KMS-11 (cell line): ENCODE measurements around the gene FFAR3.

Experiments
- H2AFZ ChIP-seq: fragments of 200-600 bp; sonication (generic); 2 replicates; pipeline ENCODE4 v1.6.1; 2016; ENCODE audit warnings: antibody characterized with exemption, mixed run types, low read depth
- H3K27ac ChIP-seq: fragments of 200-600 bp; sonication (generic); 2 replicates; pipeline ENCODE4 v1.6.1; 2016; ENCODE audit warnings: mild to moderate bottlenecking, mixed run types
- H3K27me3 ChIP-seq: fragments of 200-600 bp; sonication (generic); 2 replicates; pipeline ENCODE4 v1.6.1; 2017; ENCODE audit warnings: mild to moderate bottlenecking, low read depth, mixed run types, moderate library complexity; ENCODE audit not compliant: insufficient read depth
- H3K36me3 ChIP-seq: fragments of 200-600 bp; sonication (generic); 2 replicates; pipeline ENCODE4 v1.6.1; 2017; ENCODE audit warnings: mild to moderate bottlenecking, mixed run types; ENCODE audit not compliant: insufficient read depth
- H3K4me1 ChIP-seq: fragments of 200-600 bp; sonication (generic); 2 replicates; pipeline ENCODE4 v1.6.1; 2016; ENCODE audit warnings: mild to moderate bottlenecking, low read depth, mixed run types; ENCODE audit not compliant: poor library complexity, severe bottlenecking
- H3K4me2 ChIP-seq: fragments of 200-600 bp; sonication (generic); 2 replicates; pipeline ENCODE4 v1.7.0; 2016; ENCODE audit warnings: mild to moderate bottlenecking, mixed run types
- H3K4me3 ChIP-seq: fragments of 200-600 bp; sonication (generic); IDR thresholded peaks from 2 replicates; pipeline ENCODE4 v1.6.1; 2017; ENCODE audit warnings: low read depth, low read length, mixed read lengths; ENCODE audit not compliant: insufficient read depth
- H3K79me2 ChIP-seq: fragments of 200-600 bp; sonication (generic); 2 replicates; pipeline ENCODE4 v1.6.1; 2016; ENCODE audit warnings: low read depth, mixed run types; ENCODE audit not compliant: insufficient read depth
- H3K9ac ChIP-seq: fragments of 200-600 bp; sonication (generic); 2 replicates; pipeline ENCODE4 v1.6.1; 2016; ENCODE audit warnings: mild to moderate bottlenecking, mixed run types
- H4K20me1 ChIP-seq: fragments of 200-600 bp; sonication (generic); 2 replicates; pipeline ENCODE4 v1.6.1; 2016; ENCODE audit warnings: mild to moderate bottlenecking, mixed run types; ENCODE audit not compliant: insufficient read depth
- TF ChIP-seq, protein P1 (sequence below): fragments of 200-600 bp; sonication (generic); conservative IDR thresholded peaks from 2 replicates; pipeline ENCODE4 v1.6.1; 2017; ENCODE audit warnings: low read depth, mild to moderate bottlenecking, antibody characterized with exemption, low read length, moderate library complexity, mixed read lengths

FFAR3 gene

DNA sequence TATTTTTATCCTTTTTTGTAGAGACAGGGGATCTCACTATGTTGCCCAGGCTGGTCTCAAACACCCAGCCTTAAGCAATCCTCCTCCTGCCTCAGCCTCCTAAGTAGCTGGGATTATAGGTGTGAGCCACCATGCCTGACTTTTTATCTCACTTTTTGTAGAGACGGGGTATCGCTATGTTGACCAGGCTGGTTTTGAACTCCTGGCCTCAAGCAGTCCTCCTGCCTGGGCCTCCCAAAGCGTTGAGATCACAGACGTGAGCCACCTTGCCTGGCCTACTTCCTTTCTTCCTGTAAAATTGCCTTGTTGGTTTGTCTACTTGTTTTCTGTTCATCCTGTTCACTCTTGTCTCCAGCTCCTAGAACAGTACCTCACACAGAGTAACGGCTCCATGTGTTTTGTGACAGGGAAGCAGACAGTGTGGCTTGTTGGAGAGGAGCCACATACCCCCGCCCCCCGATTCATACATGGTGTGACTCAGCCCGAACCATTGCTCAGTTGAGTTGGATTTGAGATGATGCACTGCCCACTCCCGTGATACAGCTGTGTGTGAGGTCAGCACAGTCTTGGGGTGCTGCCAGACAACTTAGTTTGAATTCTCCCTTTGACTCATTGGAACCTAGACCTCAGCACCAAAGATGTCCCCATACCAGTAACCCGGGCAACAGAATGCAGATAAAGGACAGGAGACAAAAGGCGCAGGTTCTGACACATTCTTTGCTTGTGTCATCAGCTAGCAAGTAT lies 46.8 kb downstream of the FFAR3 start:
- Histone ChIP-seq H3K9ac (no peak overlapping the region), H2AFZ (no peak overlapping the region), H3K4me3 (no peak overlapping the region), H3K27ac (no peak overlapping the region), H3K4me1 (no peaks in the 10 kb centered on the region), H3K27me3 (peaks cover 36% of the 10 kb centered on the region; the same call in 1 of the 2 replicates), H3K4me2 (no peak overlapping the region), H4K20me1 (no peaks in the 10 kb centered on the region), H3K79me2 (no peaks in the 10 kb centered on the region), H3K36me3 (no peaks in the 10 kb centered on the region)
- TF ChIP-seq, protein P1, sequence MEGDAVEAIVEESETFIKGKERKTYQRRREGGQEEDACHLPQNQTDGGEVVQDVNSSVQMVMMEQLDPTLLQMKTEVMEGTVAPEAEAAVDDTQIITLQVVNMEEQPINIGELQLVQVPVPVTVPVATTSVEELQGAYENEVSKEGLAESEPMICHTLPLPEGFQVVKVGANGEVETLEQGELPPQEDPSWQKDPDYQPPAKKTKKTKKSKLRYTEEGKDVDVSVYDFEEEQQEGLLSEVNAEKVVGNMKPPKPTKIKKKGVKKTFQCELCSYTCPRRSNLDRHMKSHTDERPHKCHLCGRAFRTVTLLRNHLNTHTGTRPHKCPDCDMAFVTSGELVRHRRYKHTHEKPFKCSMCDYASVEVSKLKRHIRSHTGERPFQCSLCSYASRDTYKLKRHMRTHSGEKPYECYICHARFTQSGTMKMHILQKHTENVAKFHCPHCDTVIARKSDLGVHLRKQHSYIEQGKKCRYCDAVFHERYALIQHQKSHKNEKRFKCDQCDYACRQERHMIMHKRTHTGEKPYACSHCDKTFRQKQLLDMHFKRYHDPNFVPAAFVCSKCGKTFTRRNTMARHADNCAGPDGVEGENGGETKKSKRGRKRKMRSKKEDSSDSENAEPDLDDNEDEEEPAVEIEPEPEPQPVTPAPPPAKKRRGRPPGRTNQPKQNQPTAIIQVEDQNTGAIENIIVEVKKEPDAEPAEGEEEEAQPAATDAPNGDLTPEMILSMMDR: no peak

DNA sequence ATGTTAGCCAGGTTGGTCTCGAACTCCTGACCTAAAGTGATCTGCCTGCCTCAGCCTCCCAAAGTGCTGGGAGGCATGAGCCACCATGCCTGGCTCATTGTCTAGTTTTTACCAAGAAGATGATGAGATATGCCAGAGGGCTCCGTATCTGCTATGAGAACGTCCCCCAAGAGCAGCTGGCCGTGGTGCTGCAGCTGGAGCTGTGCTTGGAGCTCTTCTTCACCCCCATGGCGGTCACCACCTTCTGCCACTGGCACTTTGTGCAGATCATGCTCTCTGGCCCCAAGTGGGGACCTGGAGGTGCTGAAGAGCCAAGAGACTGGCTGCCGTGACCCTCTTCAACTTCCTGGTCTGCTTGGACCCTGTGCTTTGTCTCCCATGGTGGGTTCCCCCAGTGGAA lies 49.4 kb downstream of the FFAR3 start:
- H3K9ac ChIP-seq: no peak overlapping the region
- H3K27me3 ChIP-seq: peaks cover 26% of the 10 kb centered on the region; the same call in 1 of the 2 replicates
- no peak overlapping the region for H2AFZ ChIP-seq
- no peaks in the 10 kb centered on the region for H4K20me1 ChIP-seq
- TF ChIP-seq, protein P1: no peak
- H3K79me2 ChIP-seq: no peaks in the 10 kb centered on the region
- H3K4me2 ChIP-seq: no peak overlapping the region
- no peaks in the 10 kb centered on the region for H3K36me3 ChIP-seq
- no peak overlapping the region for H3K4me3 ChIP-seq
- H3K4me1 ChIP-seq: no peaks in the 10 kb centered on the region
- no peak overlapping the region for H3K27ac ChIP-seq

DNA sequence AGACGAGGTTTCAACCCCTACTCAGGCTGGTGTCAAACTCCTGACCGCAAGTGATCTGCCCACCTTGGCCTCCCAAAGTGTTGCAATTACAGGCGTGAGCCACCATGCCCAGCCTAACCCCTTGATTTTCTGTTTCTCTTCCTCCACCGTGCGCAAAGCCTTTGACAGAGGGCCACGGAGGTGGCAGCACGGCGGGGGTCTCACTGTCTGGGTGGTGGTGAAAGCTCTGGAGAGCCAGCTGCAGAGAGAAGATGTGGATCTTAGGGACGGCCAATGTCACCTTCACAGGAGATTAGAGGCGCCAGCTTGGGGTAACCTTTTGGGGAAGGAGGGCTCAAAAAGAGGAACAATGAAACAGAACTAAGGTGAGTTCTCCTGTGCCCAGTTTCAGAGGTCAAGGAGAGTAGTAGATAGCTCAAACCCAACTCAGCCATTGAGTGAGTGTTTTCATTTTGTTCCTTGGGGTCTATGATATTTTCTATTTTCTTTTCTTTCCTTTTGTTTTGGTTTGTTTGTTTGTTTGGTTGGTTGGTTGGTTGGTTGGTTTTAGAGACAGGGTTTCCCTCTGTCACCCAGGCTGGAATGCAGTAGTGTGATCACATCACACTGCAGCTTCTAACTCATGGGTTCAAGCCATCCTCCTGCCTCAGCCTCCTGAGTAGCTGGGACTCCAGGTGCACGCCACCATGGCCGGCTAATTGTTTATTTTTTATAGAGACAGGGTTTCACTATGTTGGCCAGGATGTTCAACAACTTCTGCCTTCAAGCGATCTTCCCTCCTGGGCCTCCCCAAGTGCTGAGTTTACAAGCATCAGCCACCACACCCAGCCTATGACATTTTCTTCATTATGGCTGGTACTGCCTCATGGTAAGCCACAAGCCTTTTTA lies 50.3 kb downstream of the FFAR3 start:
- Histone ChIP-seq H3K36me3 (no peaks in the 10 kb centered on the region), H3K27me3 (peaks cover 26% of the 10 kb centered on the region; the same call in 1 of the 2 replicates), H2AFZ (no peak overlapping the region), H3K4me3 (no peak overlapping the region), H3K9ac (no peak overlapping the region), H4K20me1 (no peaks in the 10 kb centered on the region), H3K4me1 (no peaks in the 10 kb centered on the region), H3K27ac (no peak overlapping the region), H3K79me2 (no peaks in the 10 kb centered on the region), H3K4me2 (no peak overlapping the region)
- TF ChIP-seq, protein P1: no peak

DNA sequence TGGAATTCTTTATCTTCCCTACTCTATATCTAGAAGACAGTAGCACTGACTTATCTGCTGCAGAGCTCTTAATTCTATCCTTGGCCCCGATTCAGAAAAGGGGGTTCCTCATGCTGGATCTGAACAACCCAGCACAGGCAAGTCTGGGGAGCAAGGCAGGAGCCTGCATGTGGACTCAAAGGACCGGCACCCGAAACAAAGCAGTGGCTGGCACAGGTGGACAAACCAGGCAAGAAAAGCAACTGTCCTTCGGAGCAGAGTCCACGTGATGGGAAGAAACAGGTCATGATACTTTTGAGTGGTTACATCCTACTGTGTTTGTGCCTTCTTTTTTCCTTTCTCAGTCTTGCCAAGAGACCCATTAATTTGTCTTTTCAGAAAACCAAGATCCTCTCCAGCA lies 50.9 kb downstream of the FFAR3 start:
- H3K79me2 ChIP-seq: no peaks in the 10 kb centered on the region
- no peak overlapping the region for H3K4me3 ChIP-seq
- no peak overlapping the region for H3K9ac ChIP-seq
- H3K27me3 ChIP-seq: peaks cover 26% of the 10 kb centered on the region; the same call in 1 of the 2 replicates
- H3K4me2 ChIP-seq: no peak overlapping the region
- H3K4me1 ChIP-seq: no peaks in the 10 kb centered on the region
- no peaks in the 10 kb centered on the region for H4K20me1 ChIP-seq
- no peak overlapping the region for H2AFZ ChIP-seq
- H3K27ac ChIP-seq: no peak overlapping the region
- TF ChIP-seq, protein P1: no peak
- no peaks in the 10 kb centered on the region for H3K36me3 ChIP-seq
